ENCODE measurements around the gene OR10AD1.

DNA sequence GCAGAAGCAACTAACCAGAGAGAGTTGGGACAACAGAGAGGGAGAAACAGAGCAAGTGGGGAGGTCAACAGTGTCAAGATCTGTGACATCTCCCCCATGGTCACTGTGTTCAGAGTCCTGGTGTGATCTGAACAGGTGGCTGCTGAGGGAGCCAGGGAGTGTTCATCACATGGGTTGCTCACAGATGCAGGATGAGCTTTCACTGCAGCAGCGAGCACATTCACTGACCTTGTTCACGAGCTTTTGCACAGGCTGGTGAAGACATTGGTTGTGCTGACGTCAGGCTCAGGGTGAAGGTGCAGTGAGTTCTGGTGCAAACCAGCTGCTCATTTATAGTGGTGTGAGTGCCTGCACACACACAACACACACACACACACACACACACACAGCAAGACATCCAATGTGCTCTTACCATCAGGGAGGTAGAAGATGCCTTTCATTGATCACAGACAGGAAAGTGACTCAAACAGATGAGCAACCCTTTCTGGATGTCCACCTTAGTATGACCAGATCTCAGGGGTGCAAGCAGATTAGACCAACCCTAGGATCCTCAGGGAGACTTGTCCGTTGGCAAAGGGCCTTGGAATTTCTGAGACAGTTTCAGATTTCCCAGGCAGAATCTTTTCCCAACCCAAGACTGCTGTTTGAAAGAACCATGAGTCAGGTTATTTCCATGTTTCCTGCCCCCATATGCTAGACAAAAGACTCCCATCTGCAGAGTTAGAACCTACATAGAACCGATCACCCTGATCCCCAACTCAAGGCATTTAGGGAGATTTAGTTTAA, 44.3 kb upstream of the OR10AD1 start:
- TF ChIP-seq SIN3A (IDR thresholded peaks at IDR 0.05; ENCODE audit: borderline replicate concordance, insufficient read depth, low read depth, low read length) = no peak
- TF ChIP-seq, protein P1, sequence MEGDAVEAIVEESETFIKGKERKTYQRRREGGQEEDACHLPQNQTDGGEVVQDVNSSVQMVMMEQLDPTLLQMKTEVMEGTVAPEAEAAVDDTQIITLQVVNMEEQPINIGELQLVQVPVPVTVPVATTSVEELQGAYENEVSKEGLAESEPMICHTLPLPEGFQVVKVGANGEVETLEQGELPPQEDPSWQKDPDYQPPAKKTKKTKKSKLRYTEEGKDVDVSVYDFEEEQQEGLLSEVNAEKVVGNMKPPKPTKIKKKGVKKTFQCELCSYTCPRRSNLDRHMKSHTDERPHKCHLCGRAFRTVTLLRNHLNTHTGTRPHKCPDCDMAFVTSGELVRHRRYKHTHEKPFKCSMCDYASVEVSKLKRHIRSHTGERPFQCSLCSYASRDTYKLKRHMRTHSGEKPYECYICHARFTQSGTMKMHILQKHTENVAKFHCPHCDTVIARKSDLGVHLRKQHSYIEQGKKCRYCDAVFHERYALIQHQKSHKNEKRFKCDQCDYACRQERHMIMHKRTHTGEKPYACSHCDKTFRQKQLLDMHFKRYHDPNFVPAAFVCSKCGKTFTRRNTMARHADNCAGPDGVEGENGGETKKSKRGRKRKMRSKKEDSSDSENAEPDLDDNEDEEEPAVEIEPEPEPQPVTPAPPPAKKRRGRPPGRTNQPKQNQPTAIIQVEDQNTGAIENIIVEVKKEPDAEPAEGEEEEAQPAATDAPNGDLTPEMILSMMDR (IDR thresholded peaks at IDR 0.05) = no peak
- TF ChIP-seq, protein P2, sequence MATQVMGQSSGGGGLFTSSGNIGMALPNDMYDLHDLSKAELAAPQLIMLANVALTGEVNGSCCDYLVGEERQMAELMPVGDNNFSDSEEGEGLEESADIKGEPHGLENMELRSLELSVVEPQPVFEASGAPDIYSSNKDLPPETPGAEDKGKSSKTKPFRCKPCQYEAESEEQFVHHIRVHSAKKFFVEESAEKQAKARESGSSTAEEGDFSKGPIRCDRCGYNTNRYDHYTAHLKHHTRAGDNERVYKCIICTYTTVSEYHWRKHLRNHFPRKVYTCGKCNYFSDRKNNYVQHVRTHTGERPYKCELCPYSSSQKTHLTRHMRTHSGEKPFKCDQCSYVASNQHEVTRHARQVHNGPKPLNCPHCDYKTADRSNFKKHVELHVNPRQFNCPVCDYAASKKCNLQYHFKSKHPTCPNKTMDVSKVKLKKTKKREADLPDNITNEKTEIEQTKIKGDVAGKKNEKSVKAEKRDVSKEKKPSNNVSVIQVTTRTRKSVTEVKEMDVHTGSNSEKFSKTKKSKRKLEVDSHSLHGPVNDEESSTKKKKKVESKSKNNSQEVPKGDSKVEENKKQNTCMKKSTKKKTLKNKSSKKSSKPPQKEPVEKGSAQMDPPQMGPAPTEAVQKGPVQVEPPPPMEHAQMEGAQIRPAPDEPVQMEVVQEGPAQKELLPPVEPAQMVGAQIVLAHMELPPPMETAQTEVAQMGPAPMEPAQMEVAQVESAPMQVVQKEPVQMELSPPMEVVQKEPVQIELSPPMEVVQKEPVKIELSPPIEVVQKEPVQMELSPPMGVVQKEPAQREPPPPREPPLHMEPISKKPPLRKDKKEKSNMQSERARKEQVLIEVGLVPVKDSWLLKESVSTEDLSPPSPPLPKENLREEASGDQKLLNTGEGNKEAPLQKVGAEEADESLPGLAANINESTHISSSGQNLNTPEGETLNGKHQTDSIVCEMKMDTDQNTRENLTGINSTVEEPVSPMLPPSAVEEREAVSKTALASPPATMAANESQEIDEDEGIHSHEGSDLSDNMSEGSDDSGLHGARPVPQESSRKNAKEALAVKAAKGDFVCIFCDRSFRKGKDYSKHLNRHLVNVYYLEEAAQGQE (IDR thresholded peaks at IDR 0.05; ENCODE audit: insufficient read depth in 1 of 2, low read depth in 2 of 2, low read length in 1 of 2) = no peak
- TF ChIP-seq POLR2AphosphoS5 (IDR thresholded peaks at IDR 0.05; ENCODE audit: low read depth, low read length) = no peak
- TF ChIP-seq TCF7L2 (IDR thresholded peaks at IDR 0.05; ENCODE audit: low read depth, low read length) = no peak
